Stimulated activated naive CD8-positive, alpha-beta T cell treated with anti-CD3 and anti-CD28 coated beads, Interleukin-15, Interleukin-2, amounts not matched to agents 100 ng/mL and 50 ng/mL, for 24 hours (primary cell): ENCODE measurements around the gene CDH13.

ENCODE experiments used
- H3K27ac Mint-ChIP-seq: one replicate; pipeline ENCODE4 v1.8.0; 2021; ENCODE audit warnings: mild to moderate bottlenecking, mixed read lengths
- H3K27me3 Mint-ChIP-seq: one replicate; pipeline ENCODE4 v1.8.0; 2021; ENCODE audit warnings: mixed read lengths
- H3K36me3 Mint-ChIP-seq: one replicate; pipeline ENCODE4 v1.8.0; 2021; ENCODE audit warnings: low read depth, mixed read lengths
- H3K4me1 Mint-ChIP-seq: one replicate; pipeline ENCODE4 v1.8.0; 2021; ENCODE audit warnings: low read depth, mixed read lengths
- H3K4me3 Mint-ChIP-seq: one replicate; pipeline ENCODE4 v1.8.0; 2021; ENCODE audit warnings: mild to moderate bottlenecking, mixed read lengths
- H3K9me3 Mint-ChIP-seq: one replicate; pipeline ENCODE4 v1.8.0; 2021; ENCODE audit warnings: mixed read lengths

CDH13 gene

DNA sequence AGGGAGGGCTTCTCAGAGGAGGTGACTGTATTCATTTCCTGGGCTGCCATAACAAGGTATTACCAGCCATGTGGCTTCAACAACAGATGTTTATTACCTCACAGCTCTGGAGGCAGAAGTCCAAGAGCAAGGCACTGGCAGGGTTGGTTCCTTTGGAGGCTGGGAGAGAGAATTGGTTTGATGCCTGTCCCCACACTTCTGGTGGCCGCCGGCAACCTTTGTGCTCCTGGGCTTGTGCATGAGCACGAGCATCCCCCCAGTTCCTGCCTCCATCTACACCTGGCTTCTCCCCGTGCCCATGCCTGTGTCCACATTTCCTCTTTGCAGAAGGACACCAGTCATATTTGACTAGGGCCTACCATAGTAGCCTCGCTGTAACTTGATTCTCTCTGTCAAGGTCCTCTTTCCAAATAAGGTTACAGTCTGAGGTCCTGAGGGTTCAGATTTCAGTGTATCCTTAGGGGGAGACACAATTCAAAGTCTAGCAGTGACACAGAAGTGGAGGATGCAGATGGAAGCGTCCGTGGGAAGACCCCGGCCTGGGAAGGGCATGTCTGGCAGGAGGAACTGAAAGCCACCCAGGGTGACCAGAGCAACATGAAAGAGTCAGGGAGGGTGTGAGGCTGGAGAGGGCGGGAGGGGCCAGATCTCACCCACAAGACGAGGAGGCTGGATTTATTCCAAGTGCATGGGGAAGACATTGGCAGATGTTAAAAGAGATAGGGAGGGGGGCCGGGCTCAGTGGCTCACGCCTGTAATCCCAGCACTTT, 992.8 kb downstream of the CDH13 start:
- Mint-ChIP-seq H3K4me3 (no peak overlapping the region), H3K27me3 (peaks cover 7% of the 10 kb centered on the region), H3K4me1 (no peaks in the 10 kb centered on the region), H3K36me3 (no peaks in the 10 kb centered on the region), H3K27ac (no peak overlapping the region), H3K9me3 (no peaks in the 10 kb centered on the region)

DNA sequence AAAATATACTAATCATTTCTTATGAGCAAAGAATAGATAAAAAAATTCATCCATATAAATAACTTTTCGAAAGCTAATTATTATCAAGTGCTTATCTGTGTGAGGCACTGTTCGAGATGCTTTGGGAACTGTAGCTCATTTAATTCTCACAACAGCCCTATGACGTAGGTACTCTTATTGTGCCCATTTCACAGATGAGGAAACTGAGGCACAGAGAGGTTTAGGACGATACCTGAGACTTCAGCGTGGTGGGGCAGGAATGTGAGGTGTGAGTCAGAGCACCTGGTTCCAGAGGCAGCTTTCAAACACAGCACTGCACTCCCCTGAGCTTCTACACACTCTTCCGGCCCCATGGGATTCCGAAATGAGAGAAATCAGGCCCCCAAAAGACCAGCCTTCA, 995.2 kb downstream of the CDH13 start:
- no peak overlapping the region for H3K27ac Mint-ChIP-seq
- no peaks in the 10 kb centered on the region for H3K9me3 Mint-ChIP-seq
- H3K27me3 Mint-ChIP-seq, result peaks cover under 1% of the 10 kb centered on the region
- no peaks in the 10 kb centered on the region for H3K36me3 Mint-ChIP-seq
- no peak overlapping the region for H3K4me3 Mint-ChIP-seq
- no peaks in the 10 kb centered on the region for H3K4me1 Mint-ChIP-seq

DNA sequence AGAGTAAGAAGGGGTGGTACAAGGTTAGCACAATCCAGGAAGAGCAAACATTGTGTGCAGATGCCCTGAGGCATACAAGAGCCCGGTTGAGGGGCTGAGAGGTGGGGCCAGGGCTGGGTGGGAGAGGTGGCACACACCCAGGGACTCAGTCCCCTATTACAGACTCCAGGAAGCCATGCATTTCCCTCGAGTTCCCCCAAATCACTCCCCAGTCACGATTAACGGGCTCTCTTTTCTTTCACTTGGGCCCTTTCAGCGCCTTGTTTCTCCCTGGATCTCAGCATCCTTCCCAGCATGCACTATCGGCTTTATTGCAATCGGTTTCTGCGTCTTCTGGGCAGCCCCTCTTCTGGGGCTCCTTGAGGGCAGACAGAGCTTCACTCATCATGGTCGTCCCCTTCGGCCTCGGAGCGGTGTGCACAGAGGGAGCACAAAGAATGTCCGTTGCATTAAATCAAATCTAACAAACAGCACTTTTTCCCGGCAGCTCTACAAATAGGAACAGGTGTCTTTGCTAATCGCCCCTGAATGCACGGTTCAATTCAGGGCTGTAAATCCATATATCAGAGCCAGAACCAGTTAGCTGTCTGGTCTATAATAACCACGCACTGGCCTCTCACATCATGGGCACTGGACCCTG, 996.4 kb downstream of the CDH13 start:
- no peak overlapping the region for H3K4me3 Mint-ChIP-seq
- H3K9me3 Mint-ChIP-seq, result no peaks in the 10 kb centered on the region
- H3K4me1 Mint-ChIP-seq, result no peaks in the 10 kb centered on the region

DNA sequence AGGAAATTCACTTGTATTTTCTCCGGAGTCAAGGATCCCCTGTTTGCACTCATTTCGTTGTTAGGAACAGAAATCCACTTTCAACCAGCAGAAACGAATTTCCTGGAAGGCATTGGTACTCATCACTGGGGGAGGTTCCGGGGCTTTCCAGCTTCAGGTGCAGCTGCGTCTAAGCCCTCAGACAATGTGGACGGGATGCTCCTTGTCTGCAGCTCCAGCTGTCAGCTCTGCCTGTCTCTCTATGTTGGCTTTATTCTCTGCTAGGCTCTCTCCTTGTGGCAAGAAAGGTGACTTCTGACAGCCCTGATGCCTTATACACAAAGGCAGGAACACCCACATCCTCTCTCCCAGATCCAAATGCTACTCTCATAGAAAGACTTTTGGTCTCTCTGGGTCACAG, 997.1 kb downstream of the CDH13 start:
- no peak overlapping the region for H3K27ac Mint-ChIP-seq

More for the DNA sequence above, 996.4 kb downstream of the CDH13 start:
- H3K27me3 Mint-ChIP-seq, result no peaks in the 10 kb centered on the region
- no peaks in the 10 kb centered on the region for H3K36me3 Mint-ChIP-seq
- H3K27ac Mint-ChIP-seq, result no peak overlapping the region

DNA sequence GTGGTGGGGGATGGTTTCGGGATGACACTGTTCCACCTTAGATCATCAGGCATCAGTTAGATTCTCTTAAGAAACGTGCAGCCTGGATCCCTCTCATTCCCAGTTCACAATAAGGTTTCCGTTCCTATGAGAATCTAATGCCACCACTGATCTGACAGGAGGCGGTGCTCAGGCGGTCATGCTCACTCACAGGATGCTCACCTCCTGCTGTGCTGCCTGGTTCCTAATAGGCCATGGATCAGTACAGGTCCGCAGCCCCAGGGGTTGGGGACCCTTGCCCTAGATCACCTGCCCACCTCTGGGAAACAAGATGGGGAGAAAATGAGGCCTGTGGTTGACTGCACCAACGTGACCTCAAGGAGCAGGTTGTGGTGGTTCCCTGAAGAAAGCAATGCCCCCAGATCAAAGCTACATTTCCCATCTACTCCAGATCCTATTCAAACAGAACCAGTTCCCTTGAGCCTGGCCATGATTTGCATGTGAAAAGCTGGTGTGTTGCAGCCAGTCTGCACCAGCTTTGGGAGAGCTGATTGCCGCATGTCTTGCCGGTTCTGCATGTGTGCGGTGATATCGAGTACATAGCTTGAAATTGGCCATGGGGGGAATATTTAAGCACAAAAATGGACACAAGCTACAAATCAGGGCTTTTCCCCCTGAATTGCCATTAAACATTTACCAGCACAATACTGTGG, 997.8 kb downstream of the CDH13 start:
- Mint-ChIP-seq H3K4me1 (no peaks in the 10 kb centered on the region), H3K4me3 (no peak overlapping the region), H3K27me3 (no peaks in the 10 kb centered on the region), H3K9me3 (no peaks in the 10 kb centered on the region), H3K36me3 (no peaks in the 10 kb centered on the region), H3K27ac (no peak overlapping the region)

More for the DNA sequence above, 997.1 kb downstream of the CDH13 start:
- H3K4me1 Mint-ChIP-seq, result no peaks in the 10 kb centered on the region
- H3K9me3 Mint-ChIP-seq, result no peaks in the 10 kb centered on the region
- H3K4me3 Mint-ChIP-seq, result no peak overlapping the region
- no peaks in the 10 kb centered on the region for H3K27me3 Mint-ChIP-seq
- H3K36me3 Mint-ChIP-seq, result no peaks in the 10 kb centered on the region

DNA sequence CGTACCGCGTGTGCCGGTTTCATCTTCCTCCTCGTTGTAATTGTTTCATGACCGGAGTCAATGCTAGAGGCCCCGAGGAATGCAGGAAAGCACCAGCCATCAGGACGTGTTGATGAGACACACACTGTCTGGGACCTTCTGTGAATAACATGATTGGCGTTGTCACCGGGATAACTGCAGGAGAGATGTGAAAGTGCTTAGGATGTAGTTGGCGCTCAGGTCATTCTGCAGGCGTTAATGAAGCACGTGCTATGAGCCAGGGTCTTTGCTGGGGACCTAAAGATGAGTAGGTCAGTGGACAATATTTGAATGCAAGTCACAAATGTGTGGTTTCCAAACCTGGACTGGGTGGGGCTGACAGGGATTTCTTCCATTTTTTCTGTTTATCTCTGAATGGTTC, 999.4 kb downstream of the CDH13 start:
- Mint-ChIP-seq H3K4me3 (no peak overlapping the region), H3K27me3 (no peaks in the 10 kb centered on the region), H3K36me3 (no peaks in the 10 kb centered on the region)

DNA sequence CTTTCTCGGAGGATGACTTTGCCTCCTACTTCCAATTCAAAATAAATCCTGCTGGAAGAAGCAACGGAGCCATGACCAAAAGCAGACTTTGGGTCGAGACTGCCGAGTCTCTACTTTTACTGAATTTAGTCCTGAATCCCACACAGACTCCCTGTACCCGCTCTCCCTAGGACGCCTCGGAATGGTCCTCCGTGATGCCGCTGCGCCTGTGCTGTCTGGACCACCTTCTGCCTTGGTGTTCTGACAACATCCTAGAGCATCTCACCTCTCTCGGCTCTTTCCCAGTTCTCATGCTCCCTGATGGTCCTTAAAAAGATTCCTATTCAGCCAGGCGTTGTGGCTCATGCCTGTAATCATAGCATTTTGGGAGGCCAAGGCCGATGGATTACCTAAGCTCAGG, 999.9 kb downstream of the CDH13 start:
- Mint-ChIP-seq H3K27me3 (no peaks in the 10 kb centered on the region), H3K36me3 (no peaks in the 10 kb centered on the region)

More for the DNA sequence above, 999.4 kb downstream of the CDH13 start:
- no peaks in the 10 kb centered on the region for H3K4me1 Mint-ChIP-seq
- H3K9me3 Mint-ChIP-seq, result no peaks in the 10 kb centered on the region
- no peak overlapping the region for H3K27ac Mint-ChIP-seq

DNA sequence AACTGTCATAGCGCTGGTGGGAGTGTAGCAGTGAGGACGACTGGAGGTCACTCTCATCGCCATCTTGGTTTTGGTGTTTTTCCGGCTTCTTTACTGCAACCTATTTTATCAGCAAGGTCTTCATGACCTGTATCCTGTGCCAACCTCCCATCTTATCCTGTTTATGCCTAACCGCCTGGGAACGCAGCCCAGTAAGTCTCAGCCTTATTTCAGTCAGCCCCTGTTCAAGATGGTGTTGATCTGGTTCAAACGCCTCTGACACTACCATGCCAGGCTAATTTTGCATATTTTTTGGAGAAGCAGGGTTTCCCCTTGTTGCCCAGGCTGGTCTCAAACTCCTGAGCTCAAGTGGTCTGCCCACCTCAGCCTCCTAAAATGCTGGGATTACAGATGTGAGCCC, 1001.2 kb downstream of the CDH13 start:
- H3K27ac Mint-ChIP-seq, result no peak overlapping the region
- H3K4me1 Mint-ChIP-seq, result no peaks in the 10 kb centered on the region
- no peak overlapping the region for H3K4me3 Mint-ChIP-seq
- no peaks in the 10 kb centered on the region for H3K27me3 Mint-ChIP-seq
- H3K36me3 Mint-ChIP-seq, result no peaks in the 10 kb centered on the region
- H3K9me3 Mint-ChIP-seq, result no peaks in the 10 kb centered on the region

More for the DNA sequence above, 999.9 kb downstream of the CDH13 start:
- no peaks in the 10 kb centered on the region for H3K4me1 Mint-ChIP-seq
- H3K27ac Mint-ChIP-seq, result no peak overlapping the region
- no peaks in the 10 kb centered on the region for H3K9me3 Mint-ChIP-seq
- no peak overlapping the region for H3K4me3 Mint-ChIP-seq

DNA sequence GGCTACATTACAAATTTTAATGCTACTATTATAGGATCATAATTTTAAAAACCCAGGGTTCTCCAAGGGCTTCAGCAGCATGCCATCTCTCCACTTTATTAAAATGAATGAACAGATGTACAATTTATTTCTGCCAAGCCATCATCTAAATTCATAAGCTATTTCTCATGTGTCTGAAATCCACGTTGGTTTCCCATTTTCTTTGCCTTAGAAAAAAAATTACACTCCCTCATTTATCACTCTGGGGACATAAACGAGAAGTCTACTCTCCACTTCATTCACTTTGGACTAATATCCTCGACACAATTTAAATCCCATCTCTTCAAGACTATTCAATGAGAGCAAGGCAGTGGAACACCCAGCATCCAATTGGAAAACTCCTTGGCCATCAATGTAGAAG, 1002.7 kb downstream of the CDH13 start:
- H3K27ac Mint-ChIP-seq, result no peak overlapping the region
- no peak overlapping the region for H3K4me3 Mint-ChIP-seq
- no peaks in the 10 kb centered on the region for H3K36me3 Mint-ChIP-seq
- no peaks in the 10 kb centered on the region for H3K9me3 Mint-ChIP-seq
- no peaks in the 10 kb centered on the region for H3K27me3 Mint-ChIP-seq
- H3K4me1 Mint-ChIP-seq, result no peaks in the 10 kb centered on the region

DNA sequence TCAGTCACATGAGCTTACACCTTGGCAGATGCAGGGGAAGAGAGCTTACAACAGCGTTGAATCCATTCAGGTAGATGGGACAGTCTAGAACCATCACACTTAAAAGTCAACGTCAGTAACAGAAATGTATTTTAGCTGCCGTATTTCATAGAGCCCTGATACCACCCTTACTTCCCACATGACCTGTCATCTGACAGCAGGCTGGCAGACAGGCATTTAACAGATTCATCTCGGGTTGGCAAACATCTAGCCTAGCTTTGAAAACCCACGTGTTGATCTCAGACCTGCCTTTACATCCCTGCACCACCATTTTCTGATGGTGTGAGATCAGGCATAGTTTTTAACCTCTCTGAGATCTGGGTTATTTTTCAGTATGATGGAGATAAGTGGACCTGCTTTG, 1003.1 kb downstream of the CDH13 start:
- no peak overlapping the region for H3K4me3 Mint-ChIP-seq
- no peaks in the 10 kb centered on the region for H3K36me3 Mint-ChIP-seq
- H3K4me1 Mint-ChIP-seq, result no peaks in the 10 kb centered on the region
- no peaks in the 10 kb centered on the region for H3K27me3 Mint-ChIP-seq
- H3K27ac Mint-ChIP-seq, result no peak overlapping the region
- H3K9me3 Mint-ChIP-seq, result no peaks in the 10 kb centered on the region

DNA sequence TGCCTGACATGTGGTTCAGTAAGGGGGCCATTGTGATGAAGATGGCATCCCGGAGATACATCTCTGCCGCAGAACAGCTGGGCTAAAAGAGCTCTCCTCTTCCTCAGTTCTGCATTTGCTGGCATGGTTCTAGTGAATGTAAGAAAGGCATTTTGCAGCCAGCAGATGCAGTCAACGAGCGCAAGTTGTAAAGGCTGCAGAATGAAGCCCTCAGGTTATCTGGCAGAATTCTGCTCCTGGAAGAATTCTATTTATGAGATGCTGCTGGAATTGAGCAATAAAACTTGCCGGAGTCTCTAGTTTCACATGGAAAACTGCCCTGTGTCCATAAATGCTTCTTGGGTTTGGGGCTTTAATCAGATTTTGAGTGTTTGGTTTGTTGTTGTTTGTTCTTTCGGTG, 1004.2 kb downstream of the CDH13 start:
- H3K4me3 Mint-ChIP-seq, result no peak overlapping the region

DNA sequence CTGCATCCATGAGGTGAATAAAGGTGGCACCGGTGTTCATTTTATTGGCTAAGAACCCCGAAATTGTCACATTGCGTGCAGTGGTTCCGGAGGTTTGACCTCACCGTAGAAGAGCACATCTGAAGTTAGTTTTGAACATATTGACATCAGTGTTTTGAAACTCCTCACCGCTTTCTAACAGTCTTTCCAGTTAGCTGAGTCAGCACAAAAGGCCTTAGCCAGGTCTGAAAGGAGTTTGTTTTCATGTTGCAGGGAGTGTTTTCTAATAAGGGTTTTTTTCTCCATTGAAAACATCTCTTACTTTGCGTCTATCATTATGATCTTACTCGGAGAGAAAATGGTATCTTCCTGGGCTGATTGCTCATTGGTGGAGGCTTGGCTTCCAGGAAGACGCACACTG, 1006.5 kb downstream of the CDH13 start:
- Mint-ChIP-seq H3K4me3 (no peak overlapping the region), H3K27me3 (no peaks in the 10 kb centered on the region), H3K36me3 (no peaks in the 10 kb centered on the region), H3K27ac (no peak overlapping the region), H3K4me1 (no peaks in the 10 kb centered on the region), H3K9me3 (no peaks in the 10 kb centered on the region)

More for the DNA sequence above, 1004.2 kb downstream of the CDH13 start:
- no peaks in the 10 kb centered on the region for H3K4me1 Mint-ChIP-seq
- H3K27ac Mint-ChIP-seq, result no peak overlapping the region
- H3K36me3 Mint-ChIP-seq, result no peaks in the 10 kb centered on the region
- H3K9me3 Mint-ChIP-seq, result no peaks in the 10 kb centered on the region
- H3K27me3 Mint-ChIP-seq, result no peaks in the 10 kb centered on the region

DNA sequence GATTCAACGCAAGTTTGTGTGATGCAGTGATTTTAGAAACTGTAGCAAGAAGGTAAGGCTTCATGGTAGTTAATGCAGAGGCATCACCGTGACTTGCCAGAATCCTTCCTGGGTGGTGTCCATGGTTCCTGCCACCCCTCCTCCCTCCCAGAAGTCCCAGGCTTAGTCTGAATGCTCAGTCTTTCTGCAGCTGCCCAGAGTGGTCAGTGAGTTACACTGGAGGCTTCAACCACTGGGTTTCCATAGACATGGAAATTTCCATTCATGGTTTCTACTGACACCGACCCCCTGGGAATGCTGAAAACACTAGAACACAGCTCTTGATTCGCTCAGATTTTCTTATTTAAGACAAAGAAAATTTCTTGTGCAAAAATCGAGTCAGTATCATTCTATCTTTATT, 1021.6 kb downstream of the CDH13 start:
- Mint-ChIP-seq H3K4me1 (no peaks in the 10 kb centered on the region), H3K36me3 (no peaks in the 10 kb centered on the region), H3K27me3 (no peaks in the 10 kb centered on the region), H3K27ac (no peak overlapping the region), H3K4me3 (no peak overlapping the region), H3K9me3 (no peaks in the 10 kb centered on the region)

DNA sequence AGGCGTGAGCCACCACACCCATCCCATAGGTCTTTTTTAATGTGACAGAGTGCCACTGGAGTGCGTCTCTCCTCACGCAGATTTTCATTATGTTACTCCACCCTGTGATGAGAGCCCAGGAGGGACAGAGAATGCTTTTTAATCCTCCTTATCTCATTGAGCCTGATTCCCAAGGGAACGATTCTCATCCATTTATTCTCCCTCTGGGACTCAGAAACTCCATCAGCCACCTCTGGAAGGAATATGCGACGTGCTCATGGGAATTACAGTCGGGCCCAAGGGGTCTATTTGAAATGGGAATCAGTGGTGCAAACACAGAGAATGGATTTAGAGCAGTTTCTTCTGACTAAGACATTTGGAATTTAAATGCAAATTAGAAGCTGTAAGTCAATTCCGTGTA, 1025.1 kb downstream of the CDH13 start:
- H3K9me3 Mint-ChIP-seq, result no peaks in the 10 kb centered on the region
- no peak overlapping the region for H3K4me3 Mint-ChIP-seq
- no peak overlapping the region for H3K27ac Mint-ChIP-seq
- H3K27me3 Mint-ChIP-seq, result no peaks in the 10 kb centered on the region
- H3K4me1 Mint-ChIP-seq, result no peaks in the 10 kb centered on the region
- H3K36me3 Mint-ChIP-seq, result no peaks in the 10 kb centered on the region

DNA sequence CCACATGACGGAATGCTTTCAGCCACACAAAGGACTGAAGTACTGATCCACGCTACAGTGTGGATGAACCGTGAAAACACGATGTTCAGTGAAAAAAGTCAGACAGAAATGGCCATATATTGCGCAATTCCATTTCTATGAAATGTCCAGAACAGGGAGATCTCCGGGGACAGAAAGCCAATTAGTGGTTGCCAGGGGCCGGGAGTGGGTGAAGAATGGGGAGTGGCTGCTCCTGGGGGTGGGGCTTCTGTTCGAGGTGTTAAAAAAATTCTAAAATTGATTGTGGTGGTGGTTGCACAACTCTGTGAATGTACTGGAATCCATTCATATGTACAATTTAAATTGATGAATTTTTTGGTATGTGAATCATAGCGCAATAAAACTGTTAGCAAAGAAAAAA, 1026.2 kb downstream of the CDH13 start:
- Mint-ChIP-seq H3K27ac (no peak overlapping the region), H3K4me1 (no peaks in the 10 kb centered on the region), H3K36me3 (no peaks in the 10 kb centered on the region), H3K27me3 (no peaks in the 10 kb centered on the region), H3K9me3 (no peaks in the 10 kb centered on the region), H3K4me3 (no peak overlapping the region)
